ENCODE measurements around the gene PDSS2. TPM values are rescaled to one million over a fixed set of nuclear protein-coding genes. Genes with fewer than 3 reads are reported as not detected.
"Not testable (repeated sequence)": the region's sequence is repeated elsewhere in the genome, so short reads cannot be mapped to it uniquely, and the experiment has no call there.

The PDSS2 gene
- total and polyA plus RNA-seq, 2 donors (not counting 1 experiment from before 2014, with no cell fraction given) = 16.9 to 17.0 TPM

DNA sequence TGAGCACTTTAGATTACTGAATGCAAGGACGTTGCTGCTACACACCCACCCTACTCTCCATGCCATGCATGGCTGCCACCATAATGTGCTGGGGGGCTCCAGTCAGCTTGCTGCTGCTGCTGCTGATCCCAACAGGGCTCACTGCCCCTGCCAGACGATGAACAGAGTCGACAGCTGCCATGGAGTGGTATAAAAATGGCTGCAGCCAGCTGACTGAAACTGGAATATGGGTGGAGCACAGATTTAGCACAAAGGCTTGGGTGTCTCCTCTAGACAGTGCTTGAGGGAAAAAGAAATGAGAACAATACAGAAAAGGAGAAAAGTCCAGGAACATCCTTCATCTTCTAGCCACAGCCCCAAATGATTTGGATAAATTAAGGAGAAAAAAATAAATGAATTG lies 150.7 kb downstream of the PDSS2 start:
- H3K27ac Mint-ChIP-seq = no peak overlapping the region
- Histone ChIP-seq H3K27ac (ENCODE audit: low read length in 2 of 2) (no peak overlapping the region), H3K4me1 (ENCODE audit: control insufficient read depth in 2 of 2, insufficient read depth in 2 of 2, low read length in 2 of 2) (no peaks in the 10 kb centered on the region), H3K9me3 (ENCODE audit: control extremely low read depth in 1 of 3, control insufficient read depth in 2 of 3, insufficient read depth in 1 of 3, low read length in 2 of 3) (no peaks in the 10 kb centered on the region), H4K20me1 (ENCODE audit: control insufficient read depth, insufficient read depth, low read length, poor library complexity, severe bottlenecking) (no peaks in the 10 kb centered on the region), H3K79me2 (ENCODE audit: control insufficient read depth, insufficient read depth, low read length) (peaks cover 3% of the 10 kb centered on the region), H3K36me3 (replicated peaks in 1 of 2; ENCODE audit: control extremely low read depth in 1 of 2, control insufficient read depth in 1 of 2, extremely low read depth in 1 of 2, insufficient read depth in 2 of 2, low read length in 1 of 2) (no peaks in the 10 kb centered on the region), H3K9ac (ENCODE audit: low read length) (no peak overlapping the region), H2AFZ (ENCODE audit: insufficient read depth, low read depth, low read length, poor library complexity, severe bottlenecking) (no peak overlapping the region), H3K4me2 (replicated peaks; ENCODE audit: low read depth, low read length, poor library complexity, severe bottlenecking) (no peak overlapping the region), H3K27me3 (replicated peaks in 1 of 4; ENCODE audit: control extremely low read depth in 1 of 4, control insufficient read depth in 3 of 4, insufficient read depth in 4 of 4, low read length in 3 of 4) (no peaks in the 10 kb centered on the region), H3K4me3 (ENCODE audit: control extremely low read depth in 1 of 5, extremely low read depth in 1 of 5, insufficient read depth in 1 of 5, low read depth in 2 of 5, low read length in 4 of 5) (no peak overlapping the region)
- ATAC-seq (ENCODE audit: low read depth) (no peak), DNase-seq (no peak)
- intact Hi-C loops (cut with micrococcal nuclease) = no loop called here
- no peaks in the 10 kb centered on the region for H3K27me3 Mint-ChIP-seq
- TF ChIP-seq, protein P1, sequence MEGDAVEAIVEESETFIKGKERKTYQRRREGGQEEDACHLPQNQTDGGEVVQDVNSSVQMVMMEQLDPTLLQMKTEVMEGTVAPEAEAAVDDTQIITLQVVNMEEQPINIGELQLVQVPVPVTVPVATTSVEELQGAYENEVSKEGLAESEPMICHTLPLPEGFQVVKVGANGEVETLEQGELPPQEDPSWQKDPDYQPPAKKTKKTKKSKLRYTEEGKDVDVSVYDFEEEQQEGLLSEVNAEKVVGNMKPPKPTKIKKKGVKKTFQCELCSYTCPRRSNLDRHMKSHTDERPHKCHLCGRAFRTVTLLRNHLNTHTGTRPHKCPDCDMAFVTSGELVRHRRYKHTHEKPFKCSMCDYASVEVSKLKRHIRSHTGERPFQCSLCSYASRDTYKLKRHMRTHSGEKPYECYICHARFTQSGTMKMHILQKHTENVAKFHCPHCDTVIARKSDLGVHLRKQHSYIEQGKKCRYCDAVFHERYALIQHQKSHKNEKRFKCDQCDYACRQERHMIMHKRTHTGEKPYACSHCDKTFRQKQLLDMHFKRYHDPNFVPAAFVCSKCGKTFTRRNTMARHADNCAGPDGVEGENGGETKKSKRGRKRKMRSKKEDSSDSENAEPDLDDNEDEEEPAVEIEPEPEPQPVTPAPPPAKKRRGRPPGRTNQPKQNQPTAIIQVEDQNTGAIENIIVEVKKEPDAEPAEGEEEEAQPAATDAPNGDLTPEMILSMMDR (IDR thresholded peaks at IDR 0.05) = no peak
- TF ChIP-seq EZH2 (IDR thresholded peaks at IDR 0.05; ENCODE audit: borderline replicate concordance, insufficient read depth, low read depth, low read length, poor library complexity, severe bottlenecking) = no peak
- CTCF ChIA-PET = no interaction called here
- POLR2A ChIA-PET = no interaction called here
- no peaks in the 10 kb centered on the region for H3K4me1 Mint-ChIP-seq
- H3K4me3 Mint-ChIP-seq = no peak overlapping the region
- H3K9me3 Mint-ChIP-seq (ENCODE audit: insufficient read depth) = no peaks in the 10 kb centered on the region
- WGBS (ENCODE audit: insufficient coverage) = 95% methylated on average over 2 of the region's 3 CpGs

- H3K4me1 Mint-ChIP-seq; H3K27ac ChIP-seq (ENCODE audit: low read length in 2 of 2); H3K27me3 ChIP-seq (replicated peaks in 1 of 4; ENCODE audit: control extremely low read depth in 1 of 4, control insufficient read depth in 3 of 4, insufficient read depth in 4 of 4, low read length in 3 of 4); POLR2A ChIA-PET; DNase-seq; H3K4me1 ChIP-seq (ENCODE audit: control insufficient read depth in 2 of 2, insufficient read depth in 2 of 2, low read length in 2 of 2); H3K79me2 ChIP-seq (ENCODE audit: control insufficient read depth, insufficient read depth, low read length); H3K9me3 Mint-ChIP-seq (ENCODE audit: insufficient read depth); H3K4me3 ChIP-seq (ENCODE audit: control extremely low read depth in 1 of 5, extremely low read depth in 1 of 5, insufficient read depth in 1 of 5, low read depth in 2 of 5, low read length in 4 of 5); H3K27me3 Mint-ChIP-seq; H3K36me3 ChIP-seq (replicated peaks in 1 of 2; ENCODE audit: control extremely low read depth in 1 of 2, control insufficient read depth in 1 of 2, extremely low read depth in 1 of 2, insufficient read depth in 2 of 2, low read length in 1 of 2); H3K9ac ChIP-seq (ENCODE audit: low read length); H3K9me3 ChIP-seq (ENCODE audit: control extremely low read depth in 1 of 3, control insufficient read depth in 2 of 3, insufficient read depth in 1 of 3, low read length in 2 of 3); H2AFZ ChIP-seq (ENCODE audit: insufficient read depth, low read depth, low read length, poor library complexity, severe bottlenecking); H3K4me3 Mint-ChIP-seq; intact Hi-C loops (cut with micrococcal nuclease); ATAC-seq (ENCODE audit: low read depth); H4K20me1 ChIP-seq (ENCODE audit: control insufficient read depth, insufficient read depth, low read length, poor library complexity, severe bottlenecking); H3K4me2 ChIP-seq (replicated peaks; ENCODE audit: low read depth, low read length, poor library complexity, severe bottlenecking); H3K27ac Mint-ChIP-seq; CTCF ChIA-PET: not testable (repeated sequence)
- WGBS (ENCODE audit: insufficient coverage) = no CpG with 5 or more reads among the region's 3 CpGs
These were observed 153.4 kb downstream of the PDSS2 start for GRCh38 chr6:107305994-107306393.

Data from B cell (primary cell).